Raji (cell line): Measurements from ENCODE around the gene DDX47.

ENCODE experiments used
- POLR2A ChIP-seq: IDR thresholded peaks from 2 replicates; pipeline ENCODE4 v1.6.1; 2011; ENCODE audit warnings: low read depth, low read length, control low read depth; ENCODE audit not compliant: insufficient read depth

Gene DDX47

DNA sequence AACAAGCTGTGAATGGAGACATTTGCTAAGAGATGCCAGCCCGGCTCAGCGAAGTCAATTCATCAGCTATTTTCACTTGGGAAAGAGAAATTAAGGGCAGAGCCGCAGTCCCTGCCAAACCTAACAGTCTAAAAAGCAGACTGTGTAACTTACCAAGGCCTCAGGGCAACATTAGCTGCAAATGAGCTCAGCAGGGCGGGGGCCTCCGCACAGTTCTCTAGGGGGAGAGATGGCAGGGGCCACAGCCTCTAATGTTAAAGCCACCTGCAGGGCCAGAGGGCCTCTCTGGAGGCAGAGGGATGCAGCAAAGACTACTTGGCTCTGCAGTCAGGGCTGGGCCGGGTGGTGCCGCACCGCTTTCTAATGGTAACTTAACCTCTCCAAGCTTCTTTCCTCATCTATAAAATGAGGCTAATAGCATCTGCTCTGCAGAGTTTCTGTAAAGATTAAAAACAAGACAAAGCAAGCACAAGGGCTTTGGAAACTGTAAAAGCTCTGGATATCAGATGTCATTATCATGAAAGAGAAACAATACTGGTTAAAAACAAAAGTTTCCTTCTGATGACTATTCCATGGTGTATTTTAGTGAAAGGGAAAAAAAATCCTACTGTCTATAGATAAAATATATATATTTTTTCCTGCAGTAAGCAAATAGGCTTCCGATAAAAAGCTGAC, 64.8 kb downstream of the DDX47 start:
- no peak for TF ChIP-seq POLR2A
